Sigmoid colon (tissue), 7 donors: Measurements from ENCODE around the gene TUBA4B. TPM values are rescaled to one million over a fixed set of nuclear protein-coding genes. Genes with fewer than 3 reads are reported as not detected.

ENCODE experiments used
- DNase-seq: peaks from one replicate; pipeline ENCODE4 v3.0.0-alpha.2; 2019
- H3K27ac ChIP-seq, 4 donors: fragments of 200-600 bp; sonication (generic); one replicate each; pipeline ENCODE4 v1.5.1; 2016 to 2019; ENCODE audit warnings: mild to moderate bottlenecking in 1 of 4
- H3K27me3 ChIP-seq, 3 donors: fragments of 200-600 bp; sonication (generic); one replicate each; pipeline ENCODE4 v1.5.1; 2019; ENCODE audit warnings: mild to moderate bottlenecking in 1 of 3
- H3K36me3 ChIP-seq, 4 donors: fragments of 200-600 bp; sonication (generic); one replicate each; pipeline ENCODE4 v1.5.1; 2016 to 2019
- H3K4me1 ChIP-seq, 4 donors: fragments of 200-600 bp; sonication (generic); one replicate each; pipeline ENCODE4 v1.5.1; 2017 to 2019
- H3K4me3 ChIP-seq, 4 donors: fragments of 200-600 bp; sonication (generic); one replicate each; pipeline ENCODE4 v1.5.1; 2017 to 2019; ENCODE audit warnings: mild to moderate bottlenecking in 2 of 4, moderate library complexity in 1 of 4
- H3K9me3 ChIP-seq, 4 donors: fragments of 200-600 bp in 3 of 4; sonication (generic) in 3 of 4; one replicate each; pipeline versions ENCODE4 v1.5.1 to v1.6.1; 2013 to 2019
- EP300 ChIP-seq, 4 donors: sonication (generic); formaldehyde crosslinking; IDR thresholded peaks; one replicate each; pipeline ENCODE4 v1.6.1; 2017; ENCODE audit warnings: antibody characterized with exemption in 4 of 4
- POLR2A ChIP-seq, 2 donors: fragments of 450-650 bp; IDR thresholded peaks; one replicate each; pipeline ENCODE4 v1.6.1; 2016; ENCODE audit warnings: antibody characterized with exemption in 2 of 2, mild to moderate bottlenecking in 2 of 2, moderate library complexity in 2 of 2
- POLR2AphosphoS5 ChIP-seq, 4 donors: sonication (generic); formaldehyde crosslinking; IDR thresholded peaks; one replicate each; pipeline ENCODE4 v1.6.1; 2017; ENCODE audit warnings: antibody characterized with exemption in 4 of 4
- WGBS, 2 donors: extraction: QIAGEN DNeasy Blood & Tissue Kit; methylation state at CpG; one replicate each; pipeline ENCODE4 v1.1.7; 2013; 5-methylcytosine and 5-hydroxymethylcytosine counted together
- intact Hi-C: fragments of 100-400 bp; cut with DNase I; formaldehyde crosslinking; loops from one replicate; pipeline ENCODE4 v1.15.1; 2023
- polyA plus RNA-seq, 3 donors: library from polyadenylated mRNA; stranded (reverse); fragments of 200-250 nt; gene quantifications; one replicate each; pipeline ENCODE4 v1.2.3, GENCODE V29; 2013
- total RNA-seq, 4 donors: library from RNA; depleted of rRNA; stranded (reverse); fragments of >200 nt; gene quantifications; one replicate each; pipeline ENCODE4 v1.1.0, GENCODE V29; 2016
- TF ChIP-seq, protein P1 (sequence below), 4 experiments: fragments of 450-650 bp in 3 of 4; fragments of 200-600 bp in 1 of 4; IDR thresholded peaks; one replicate each; pipeline ENCODE4 v1.5.1; 2016 to 2019; ENCODE audit warnings: antibody characterized with exemption in 4 of 4, mild to moderate bottlenecking in 3 of 4, moderate library complexity in 2 of 4
- donor health status: healthy with polysubstance abuse.
- donor health status: Bipolar disorder and iron deficiency.
- donor health status: healthy.

TUBA4B gene
- total and polyA plus RNA-seq, 7 donors: not detected

DNA sequence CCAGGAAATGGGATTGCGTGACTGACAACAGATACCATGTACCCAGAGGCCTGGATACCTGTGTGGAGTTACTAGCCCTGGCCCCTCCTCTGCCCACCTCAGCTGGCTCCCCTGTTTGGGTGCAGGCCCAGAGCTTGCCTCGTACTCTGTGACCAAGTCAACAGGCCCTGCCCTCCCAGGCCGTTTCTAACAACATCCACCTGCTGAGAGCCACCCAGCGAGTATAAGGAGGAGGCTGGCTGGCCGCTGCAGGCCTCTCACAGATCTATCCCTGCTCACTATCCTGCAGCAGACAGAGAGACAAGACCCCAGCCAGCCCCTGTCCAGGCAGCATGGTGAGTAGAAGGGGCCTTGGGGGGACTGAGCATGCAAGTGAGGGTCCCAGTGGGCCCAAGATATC lies 13.2 kb downstream of the TUBA4B start:
- Histone ChIP-seq H3K36me3 (no peaks in the 10 kb centered on the region), H3K4me3 (no peak overlapping the region), H3K27me3 (peaks cover 0 to 4% (median 0%) of the 10 kb centered on the region in 3 donors), H3K27ac (no peak overlapping the region), H3K4me1 (no peaks in the 10 kb centered on the region), H3K9me3 (no peaks in the 10 kb centered on the region)
- WGBS, 2 donors: 72 to 77% methylated on average over 5 of the region's 5 CpGs
- intact Hi-C loops: loop anchor here (5.0 kb wide), 1 partner anchor 36 kb away; no protein-coding TSS in a partner anchor
- no peak for DNase-seq
- TF ChIP-seq, protein P1, sequence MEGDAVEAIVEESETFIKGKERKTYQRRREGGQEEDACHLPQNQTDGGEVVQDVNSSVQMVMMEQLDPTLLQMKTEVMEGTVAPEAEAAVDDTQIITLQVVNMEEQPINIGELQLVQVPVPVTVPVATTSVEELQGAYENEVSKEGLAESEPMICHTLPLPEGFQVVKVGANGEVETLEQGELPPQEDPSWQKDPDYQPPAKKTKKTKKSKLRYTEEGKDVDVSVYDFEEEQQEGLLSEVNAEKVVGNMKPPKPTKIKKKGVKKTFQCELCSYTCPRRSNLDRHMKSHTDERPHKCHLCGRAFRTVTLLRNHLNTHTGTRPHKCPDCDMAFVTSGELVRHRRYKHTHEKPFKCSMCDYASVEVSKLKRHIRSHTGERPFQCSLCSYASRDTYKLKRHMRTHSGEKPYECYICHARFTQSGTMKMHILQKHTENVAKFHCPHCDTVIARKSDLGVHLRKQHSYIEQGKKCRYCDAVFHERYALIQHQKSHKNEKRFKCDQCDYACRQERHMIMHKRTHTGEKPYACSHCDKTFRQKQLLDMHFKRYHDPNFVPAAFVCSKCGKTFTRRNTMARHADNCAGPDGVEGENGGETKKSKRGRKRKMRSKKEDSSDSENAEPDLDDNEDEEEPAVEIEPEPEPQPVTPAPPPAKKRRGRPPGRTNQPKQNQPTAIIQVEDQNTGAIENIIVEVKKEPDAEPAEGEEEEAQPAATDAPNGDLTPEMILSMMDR (IDR thresholded peaks at IDR 0.05): no peak
- TF ChIP-seq POLR2A (IDR thresholded peaks at IDR 0.05) (no peak), POLR2AphosphoS5 (IDR thresholded peaks at IDR 0.05) (no peak), EP300 (IDR thresholded peaks at IDR 0.05) (no peak)

DNA sequence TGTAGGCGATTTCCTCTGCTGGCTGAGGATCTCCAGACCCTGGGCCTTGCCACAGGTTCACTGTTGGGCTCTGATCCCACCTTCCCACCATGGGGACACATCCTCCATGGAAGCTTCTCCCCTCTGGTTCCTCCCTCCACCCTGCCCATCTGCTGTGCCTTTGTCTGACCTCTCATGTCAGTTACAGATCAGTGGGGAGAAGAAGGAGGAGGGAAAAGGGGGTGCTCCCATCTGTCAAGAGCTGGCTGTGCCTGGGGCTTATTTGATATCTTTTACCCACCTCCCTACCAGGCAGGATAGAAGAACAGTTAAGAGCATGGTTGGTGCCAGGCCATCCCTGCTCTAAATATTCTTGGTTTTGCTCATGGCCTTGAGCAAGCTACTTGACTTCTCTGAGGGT lies 13.8 kb downstream of the TUBA4B start:
- 82 to 97% methylated on average over 1 of the region's 1 CpG for WGBS, 2 donors
- Histone ChIP-seq H3K27ac (no peak overlapping the region), H3K4me3 (no peak overlapping the region), H3K9me3 (no peaks in the 10 kb centered on the region), H3K36me3 (no peaks in the 10 kb centered on the region), H3K27me3 (peaks cover 0 to 4% (median 0%) of the 10 kb centered on the region in 3 donors), H3K4me1 (no peaks in the 10 kb centered on the region)
- TF ChIP-seq EP300 (IDR thresholded peaks at IDR 0.05): no peak
- TF ChIP-seq, protein P1 (IDR thresholded peaks at IDR 0.05): no peak
- TF ChIP-seq POLR2AphosphoS5 (IDR thresholded peaks at IDR 0.05): no peak
- TF ChIP-seq POLR2A (IDR thresholded peaks at IDR 0.05): no peak
- intact Hi-C loops: loop anchor here (5.0 kb wide), 1 partner anchor 35 kb away; no protein-coding TSS in a partner anchor
- DNase-seq: no peak

DNA sequence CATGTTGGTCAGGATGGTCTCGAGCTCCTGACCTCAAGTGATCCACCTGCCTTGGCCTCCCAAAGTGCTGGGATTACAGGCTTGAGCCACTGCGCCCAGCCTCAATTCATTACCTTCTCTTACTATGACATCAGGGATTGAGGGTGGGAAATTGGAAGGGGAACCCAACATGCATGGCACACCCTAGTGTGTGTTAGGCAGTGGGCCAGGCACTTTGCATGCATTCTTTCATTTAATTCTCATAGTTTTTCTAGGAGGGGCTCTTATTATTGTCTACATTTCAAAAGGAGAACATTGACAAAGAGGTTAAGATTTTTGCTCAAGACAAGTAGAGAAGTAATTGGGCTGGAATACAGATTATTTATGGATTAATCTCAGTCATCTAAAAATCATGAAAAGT lies 15.3 kb downstream of the TUBA4B start:
- H3K4me1 ChIP-seq: no peaks in the 10 kb centered on the region
- no peak overlapping the region for H3K27ac ChIP-seq
- TF ChIP-seq, protein P1 (IDR thresholded peaks at IDR 0.05): no peak
- TF ChIP-seq POLR2A (IDR thresholded peaks at IDR 0.05) (no peak), EP300 (IDR thresholded peaks at IDR 0.05) (no peak), POLR2AphosphoS5 (IDR thresholded peaks at IDR 0.05) (no peak)
- WGBS, 2 donors: 83 to 89% methylated on average over 2 of the region's 2 CpGs
- intact Hi-C loops: loop anchor here (5.0 kb wide), 1 partner anchor 34 kb away; no protein-coding TSS in a partner anchor
- no peak overlapping the region for H3K4me3 ChIP-seq
- DNase-seq: no peak
- H3K36me3 ChIP-seq: no peaks in the 10 kb centered on the region
- H3K9me3 ChIP-seq: no peaks in the 10 kb centered on the region
- no peaks in the 10 kb centered on the region for H3K27me3 ChIP-seq

DNA sequence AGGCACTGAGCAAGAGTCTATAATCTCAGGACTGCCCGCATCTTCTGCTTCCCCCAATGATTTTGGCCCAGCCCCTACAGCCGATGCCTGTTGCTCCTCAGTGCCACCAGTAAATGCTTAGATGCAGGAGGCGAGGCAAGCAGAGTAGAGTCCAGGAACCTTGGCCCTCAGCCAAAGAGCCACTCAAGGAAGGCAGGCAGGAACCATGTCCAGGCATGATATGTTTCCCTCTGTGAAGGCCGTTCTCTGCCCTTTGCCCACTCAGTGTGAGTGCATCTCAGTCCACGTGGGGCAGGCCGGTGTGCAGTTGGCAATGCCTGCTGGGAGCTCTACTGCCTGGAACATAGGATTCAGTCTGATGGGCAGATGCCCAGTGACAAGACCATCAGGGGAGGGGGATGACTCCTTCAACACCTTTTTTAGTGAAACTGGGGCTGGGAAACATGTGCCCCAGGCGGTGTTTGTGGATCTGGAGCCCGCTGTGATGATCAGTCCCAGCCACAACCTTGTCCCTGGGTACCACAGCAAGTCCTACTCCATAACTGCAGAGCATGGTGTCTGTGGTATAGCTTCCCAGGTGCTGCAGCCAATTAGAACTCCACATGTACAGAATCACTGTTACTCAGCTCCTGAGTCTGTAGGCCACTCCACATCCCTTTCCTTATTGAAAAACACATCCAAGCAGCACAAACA lies 16.5 kb downstream of the TUBA4B start:
- H3K36me3 ChIP-seq: no peaks in the 10 kb centered on the region
- no peaks in the 10 kb centered on the region for H3K9me3 ChIP-seq
- 38 to 68% methylated on average over 8 of the region's 8 CpGs for WGBS, 2 donors
- intact Hi-C loops: loop anchor here (5.0 kb wide), 1 partner anchor 33 kb away; no protein-coding TSS in a partner anchor
- no peak overlapping the region for H3K27ac ChIP-seq
- TF ChIP-seq EP300 (IDR thresholded peaks at IDR 0.05) (no peak), POLR2A (IDR thresholded peaks at IDR 0.05) (no peak), POLR2AphosphoS5 (IDR thresholded peaks at IDR 0.05) (no peak)
- TF ChIP-seq, protein P1 (IDR thresholded peaks at IDR 0.05): no peak
- H3K4me1 ChIP-seq: peaks cover 0 to 8% (median 6%) of the 10 kb centered on the region in 4 donors
- H3K27me3 ChIP-seq: no peaks in the 10 kb centered on the region
- DNase-seq: no peak
- no peak overlapping the region for H3K4me3 ChIP-seq
